ENCODE data around the gene KPNA1.

KPNA1 gene

DNA sequence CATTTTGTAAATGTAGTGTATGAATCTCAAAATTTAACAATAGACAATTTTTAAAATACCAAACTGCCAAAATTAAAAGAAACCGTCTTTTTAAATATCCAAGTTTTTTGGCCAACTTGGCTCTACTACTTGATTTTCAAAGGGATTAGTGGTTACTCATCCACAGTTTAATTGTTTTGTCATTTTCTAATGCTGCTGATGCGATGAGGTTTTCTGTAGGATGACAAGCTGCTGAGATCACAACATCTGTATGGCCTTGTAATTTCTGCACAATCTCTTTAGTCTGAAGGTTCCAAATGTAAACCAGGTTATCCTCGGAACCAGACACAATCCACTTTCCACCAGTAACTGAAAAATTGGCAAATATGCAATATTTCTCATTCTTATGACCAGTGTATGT is 100.3 kb downstream of the KPNA1 start:
- no peak for DNase-seq

DNA sequence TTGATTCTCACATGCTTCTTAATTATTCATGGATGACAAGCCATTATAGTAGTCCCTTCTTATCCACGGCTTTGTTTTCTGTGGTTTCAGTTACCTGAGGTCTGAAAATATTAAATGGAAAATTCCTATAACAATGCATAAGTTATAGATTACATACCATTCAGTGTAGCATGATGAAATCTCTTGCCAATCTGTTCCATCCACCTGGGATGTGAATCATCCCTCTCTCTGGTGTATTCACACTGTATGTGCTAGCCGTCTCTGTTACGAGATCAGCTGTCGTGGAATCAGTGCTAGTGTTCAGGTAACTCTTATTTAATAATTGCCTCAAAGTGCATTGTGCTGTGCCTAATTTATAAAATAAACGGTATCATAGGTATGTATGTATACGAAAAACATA is 104.1 kb downstream of the KPNA1 start:
- no peak for DNase-seq

DNA sequence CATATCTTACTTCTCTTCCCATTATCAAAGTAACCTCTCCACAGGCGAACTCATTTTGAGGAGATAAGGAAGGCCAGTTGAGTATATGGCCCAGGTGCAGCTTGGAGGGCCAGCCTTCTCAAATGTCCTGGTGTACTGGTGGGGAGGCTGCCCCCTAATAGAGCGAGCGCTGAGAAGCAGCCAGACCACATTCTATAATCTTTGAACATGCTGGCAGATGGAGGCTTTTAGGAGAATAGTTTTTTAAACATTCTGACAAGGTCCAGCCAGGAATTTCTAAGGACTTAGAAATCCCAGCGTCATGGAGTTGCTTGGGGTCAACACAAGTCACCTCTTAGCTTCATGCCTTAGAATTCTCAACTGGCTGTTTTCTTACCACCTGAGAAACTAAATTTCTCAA is 104.6 kb downstream of the KPNA1 start:
- DNase-seq, result no peak

DNA sequence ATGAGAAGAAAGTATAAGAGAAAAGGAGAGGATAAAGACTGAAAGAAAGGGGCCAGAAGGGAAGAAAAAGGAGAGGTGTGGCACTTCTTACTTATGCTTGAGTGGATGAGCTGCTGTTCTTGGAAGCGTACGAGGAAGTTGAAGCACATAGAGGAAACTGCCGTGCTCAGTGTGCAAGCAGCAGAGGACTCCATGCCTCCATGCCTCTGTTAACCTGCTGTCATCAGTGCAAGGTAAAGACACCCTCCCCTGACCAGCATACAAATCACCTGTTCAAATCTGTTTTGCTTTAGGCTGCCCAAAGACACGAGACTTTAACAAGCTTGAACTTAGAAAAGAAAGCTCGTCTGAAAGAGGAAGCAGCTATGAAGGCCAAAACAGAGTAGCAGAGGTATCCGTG is 105.3 kb downstream of the KPNA1 start:
- no peak for DNase-seq

DNA sequence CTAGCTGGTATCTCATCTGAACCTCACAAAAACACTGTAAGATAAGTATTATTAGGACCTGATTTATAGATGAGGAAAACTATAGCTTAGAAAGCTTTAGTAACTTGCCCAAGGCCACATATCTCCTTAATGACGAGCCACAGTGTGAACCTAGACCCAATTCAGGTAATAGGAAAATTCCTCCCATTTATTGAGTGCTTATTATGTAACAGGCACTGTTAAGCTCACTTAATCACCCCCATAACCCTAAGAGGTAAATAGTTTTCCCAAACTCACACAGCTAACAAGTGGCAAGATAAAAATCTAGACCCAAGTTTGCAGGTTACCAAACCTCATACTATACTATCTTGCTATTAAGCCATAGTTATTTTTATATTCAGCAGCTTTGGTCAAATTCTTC is 106.8 kb downstream of the KPNA1 start:
- DNase-seq, result no peak

DNA sequence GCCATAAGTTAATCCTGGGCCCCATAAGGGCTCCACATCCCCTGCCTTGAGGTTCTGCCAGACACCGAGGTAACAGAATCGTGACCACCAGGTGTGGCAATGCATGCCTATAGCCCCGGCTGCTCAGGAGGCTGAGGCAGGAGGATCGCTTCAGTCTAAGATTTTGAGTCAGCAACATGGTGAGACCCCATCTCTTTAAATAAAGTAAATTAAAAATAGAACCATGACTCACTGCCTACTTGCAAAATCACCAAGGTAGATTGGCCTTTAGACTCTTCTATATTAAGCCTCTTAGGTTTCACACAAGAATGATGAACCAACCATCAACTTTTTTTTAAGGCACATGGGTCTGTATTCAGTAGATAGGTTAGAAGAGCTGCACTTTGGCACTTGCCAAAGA is 108.5 kb downstream of the KPNA1 start:
- DNase-seq, result no peak

DNA sequence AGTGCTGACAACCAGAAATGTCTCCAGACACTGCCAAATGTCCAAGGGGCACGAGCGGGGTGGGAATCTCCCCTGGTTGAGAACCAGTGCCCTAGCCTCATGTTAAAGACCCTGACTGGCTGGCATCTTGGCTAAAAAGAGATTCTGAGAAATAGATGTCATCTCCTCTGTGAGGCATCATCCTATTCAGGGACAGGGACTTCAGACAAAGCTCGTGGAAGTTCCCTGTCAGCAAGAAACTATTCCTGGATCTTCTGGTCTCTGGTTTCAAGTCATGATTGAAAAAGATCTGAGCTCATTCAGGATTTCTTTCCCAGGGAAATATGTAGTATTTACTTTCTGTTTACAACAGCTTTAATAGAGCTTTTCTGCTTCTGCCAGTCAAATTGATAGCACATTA is 109.7 kb downstream of the KPNA1 start:
- DNase-seq, result no peak

DNA sequence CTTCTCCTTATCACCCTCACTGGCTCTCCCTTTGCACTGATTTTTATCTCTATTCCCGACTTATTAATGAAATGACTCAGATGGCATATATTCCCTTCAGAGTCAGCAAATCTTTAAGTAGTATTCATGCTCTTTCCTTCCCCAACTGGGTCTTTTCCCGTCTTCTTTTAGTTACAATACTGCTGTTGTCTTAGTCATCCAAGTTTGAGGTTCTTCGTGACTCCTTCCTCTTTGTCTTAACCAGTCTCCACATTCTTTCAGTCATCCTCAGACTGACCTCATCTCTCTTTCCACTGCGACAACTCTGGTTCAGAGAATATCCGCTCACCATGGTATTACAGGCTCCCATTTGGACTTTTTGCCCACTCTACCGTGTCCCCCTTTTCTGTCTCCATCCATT is 111.2 kb downstream of the KPNA1 start:
- DNase-seq, result no peak

DNA sequence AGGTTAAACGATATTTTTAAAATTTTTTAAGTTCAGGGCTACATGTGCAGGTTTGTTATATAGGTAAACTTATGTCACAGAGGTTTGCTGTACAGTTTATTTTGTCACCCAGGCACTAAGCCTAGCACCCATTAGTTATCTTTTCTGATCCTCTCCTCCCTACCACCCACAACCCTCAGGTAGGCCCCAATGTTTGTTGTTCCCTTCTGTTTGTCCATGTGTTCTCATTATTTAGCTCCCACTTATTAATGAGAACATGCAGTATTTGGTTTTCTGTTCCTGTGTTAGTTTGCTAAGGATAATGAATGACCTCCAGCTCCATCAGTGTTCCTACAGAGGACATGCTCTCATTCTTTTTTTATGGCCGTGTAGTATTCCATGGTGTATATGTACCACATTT is 115.8 kb downstream of the KPNA1 start:
- DNase-seq, result no peak

DNA sequence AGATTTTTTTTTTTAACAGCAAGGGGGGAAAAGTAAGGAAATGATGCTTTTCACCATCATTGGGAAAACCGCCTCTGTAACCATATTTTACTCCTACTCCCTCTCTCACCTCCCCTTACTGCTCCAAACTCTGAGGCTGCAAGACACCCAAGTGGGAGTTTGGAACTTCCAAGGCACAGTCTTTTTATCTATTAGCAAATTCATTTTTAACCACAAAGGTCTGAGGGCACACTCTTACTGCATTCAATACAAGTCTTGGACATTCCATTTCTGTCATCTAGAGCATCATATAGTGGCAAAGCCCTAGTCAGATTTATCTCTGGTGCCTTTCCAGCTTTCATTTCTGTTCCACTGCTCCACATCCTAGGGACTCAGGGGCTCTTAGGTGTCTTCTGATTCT is 117.5 kb downstream of the KPNA1 start:
- DNase-seq, result no peak

DNA sequence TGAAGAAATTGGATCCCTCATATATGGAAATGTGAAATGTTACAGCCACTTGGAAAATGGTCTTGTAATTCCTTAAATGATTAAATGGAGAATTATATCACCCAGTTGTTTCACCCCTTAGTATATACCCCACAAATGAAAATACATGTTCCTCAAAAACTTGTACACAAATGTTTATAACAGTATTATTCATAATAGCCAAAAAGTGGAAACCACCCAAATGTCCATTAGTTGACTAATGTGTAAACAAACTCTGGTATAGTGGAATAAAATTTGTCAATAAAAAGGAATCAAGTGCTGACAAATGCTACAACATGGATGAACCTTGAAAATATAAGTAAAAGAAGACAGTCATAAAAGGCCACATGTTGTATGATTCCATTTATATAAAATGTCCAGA is 118.2 kb downstream of the KPNA1 start:
- no peak for DNase-seq

DNA sequence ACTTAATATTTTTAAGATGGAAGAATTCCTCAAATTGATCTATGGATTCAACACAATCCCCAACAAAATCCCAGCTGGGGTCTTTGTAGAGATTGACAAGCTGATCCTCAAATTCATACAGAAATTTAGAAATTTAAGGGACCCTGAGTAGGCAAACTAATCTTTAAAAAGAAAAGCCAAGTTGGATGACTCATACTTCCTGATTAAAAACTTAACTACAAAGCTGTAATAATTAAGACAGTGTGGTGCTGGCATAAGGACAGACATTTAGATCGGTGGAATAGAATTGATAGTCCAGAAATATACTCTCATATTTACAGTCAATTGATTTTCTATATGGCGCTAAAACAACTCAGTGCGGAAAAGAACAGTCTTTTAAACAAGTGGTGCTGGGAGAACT is 119.2 kb downstream of the KPNA1 start:
- no peak for DNase-seq

DNA sequence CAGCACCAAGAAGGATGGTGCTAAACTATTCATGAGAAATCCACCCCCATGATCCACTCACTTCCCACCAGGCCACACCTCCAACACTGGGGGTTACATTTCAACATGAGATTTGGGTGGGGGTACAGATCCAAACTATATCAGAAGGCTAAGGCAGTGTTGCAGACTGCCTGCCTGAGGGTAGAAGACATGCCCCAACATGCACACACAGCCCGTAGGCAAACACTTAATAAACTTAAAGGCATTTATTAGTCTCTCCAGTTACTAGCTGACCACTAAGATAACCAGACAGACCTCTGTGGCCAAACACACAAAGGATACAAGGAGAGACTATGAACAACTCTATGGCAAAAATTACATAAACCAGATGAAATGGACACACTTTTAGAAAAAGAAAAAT is 120.6 kb downstream of the KPNA1 start:
- no peak for DNase-seq

DNA sequence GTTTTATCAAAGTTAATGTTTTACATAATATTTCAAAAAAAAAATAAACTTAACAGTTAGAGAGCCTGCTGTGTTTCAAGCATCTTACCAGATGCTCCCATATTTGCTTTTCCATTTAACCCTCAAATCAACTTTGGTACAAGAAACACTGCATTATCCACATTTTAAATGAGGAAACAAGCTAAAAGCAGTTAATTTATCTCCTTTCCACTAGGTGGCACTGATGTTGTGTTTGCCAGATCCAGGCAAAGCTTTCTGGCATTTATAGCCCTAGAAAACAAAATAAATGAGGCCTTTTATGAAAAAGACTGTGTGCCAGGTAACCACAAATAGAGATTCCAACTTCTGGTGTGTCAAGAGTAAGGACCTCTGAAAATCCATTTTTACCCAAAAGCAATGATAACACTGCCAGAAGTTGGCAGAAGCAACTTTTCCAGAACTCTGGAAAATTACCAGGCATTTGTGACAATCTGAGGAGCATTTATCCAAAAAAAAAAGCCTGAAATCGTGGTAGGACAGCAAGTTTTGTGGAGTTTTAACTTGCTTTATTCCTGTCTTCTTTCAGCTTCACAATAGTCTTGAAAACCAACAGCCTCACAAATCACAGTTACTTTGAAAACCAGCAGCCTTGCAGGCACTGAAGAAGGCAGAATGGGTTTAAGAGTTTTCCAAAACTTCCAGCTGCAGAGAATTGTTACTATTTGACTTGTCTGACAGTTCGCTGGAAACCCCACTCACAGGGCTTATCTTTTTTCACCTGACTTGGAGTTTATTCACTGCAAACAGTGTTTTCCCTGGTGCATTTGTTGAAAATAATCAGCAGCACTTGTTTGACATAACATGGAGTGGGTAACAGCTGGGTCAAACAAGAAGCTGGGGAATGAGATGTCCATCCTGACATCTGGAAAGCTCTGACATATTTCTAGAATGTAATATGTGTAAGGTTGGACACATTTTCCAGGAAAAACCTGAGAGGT is 121.6 kb downstream of the KPNA1 start:
- DNase-seq, result peak; percentile 57

DNA sequence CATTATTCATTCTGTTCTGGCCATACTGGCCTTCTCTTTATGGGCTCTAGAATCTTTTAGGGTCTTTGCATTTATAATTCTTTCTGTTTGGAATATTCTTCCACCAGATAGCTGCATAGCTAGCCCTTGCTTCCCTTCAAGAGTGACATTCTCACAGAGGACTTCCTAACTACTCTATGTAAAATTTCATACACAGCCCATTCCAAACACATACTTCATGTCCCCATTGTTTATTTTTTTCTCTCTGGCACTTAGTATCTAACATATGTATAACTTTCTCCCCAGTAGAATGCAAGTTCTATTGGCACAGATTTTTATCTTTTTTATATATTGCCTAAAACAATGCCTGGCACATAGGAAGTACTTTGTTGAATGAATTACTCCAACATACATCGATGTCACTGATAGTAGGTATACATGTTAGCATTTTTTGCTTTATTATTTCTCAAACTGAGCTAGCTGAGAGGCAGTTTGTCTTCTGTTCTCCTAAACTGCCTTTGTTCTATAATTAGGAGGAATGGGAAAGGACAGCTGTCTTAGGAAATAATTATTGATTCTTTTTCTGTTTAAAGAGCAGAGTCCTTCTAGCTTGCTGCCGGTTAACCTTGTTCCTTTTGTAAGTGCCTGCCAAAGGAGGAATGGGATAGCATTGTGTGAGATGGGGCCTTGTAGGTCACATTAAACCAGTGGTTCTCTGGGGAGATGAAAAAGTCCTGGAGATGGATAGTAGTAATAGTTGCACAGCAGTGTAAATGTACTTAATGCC is 122.9 kb downstream of the KPNA1 start:
- peak; percentile 25 for DNase-seq

DNA sequence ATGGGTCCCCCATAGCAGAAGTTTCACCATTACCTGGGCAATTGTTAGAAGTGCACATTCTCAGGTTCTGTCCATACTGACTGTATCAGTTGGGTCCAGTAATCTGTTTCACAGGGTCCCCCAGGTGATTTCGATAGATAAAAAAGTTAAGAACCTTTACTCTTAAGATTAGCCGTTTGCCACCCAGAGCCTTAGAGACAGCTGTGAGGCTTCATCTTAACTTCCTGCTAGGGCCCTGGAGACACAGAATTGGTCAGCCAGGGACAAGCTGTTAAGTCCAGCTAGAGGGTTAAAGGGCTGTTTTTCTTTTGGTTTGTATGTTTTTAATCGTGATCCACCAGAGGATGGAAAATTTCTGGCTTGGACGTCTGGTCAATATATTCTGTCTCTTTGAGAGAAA is 124.1 kb downstream of the KPNA1 start:
- DNase-seq, result no peak

DNA sequence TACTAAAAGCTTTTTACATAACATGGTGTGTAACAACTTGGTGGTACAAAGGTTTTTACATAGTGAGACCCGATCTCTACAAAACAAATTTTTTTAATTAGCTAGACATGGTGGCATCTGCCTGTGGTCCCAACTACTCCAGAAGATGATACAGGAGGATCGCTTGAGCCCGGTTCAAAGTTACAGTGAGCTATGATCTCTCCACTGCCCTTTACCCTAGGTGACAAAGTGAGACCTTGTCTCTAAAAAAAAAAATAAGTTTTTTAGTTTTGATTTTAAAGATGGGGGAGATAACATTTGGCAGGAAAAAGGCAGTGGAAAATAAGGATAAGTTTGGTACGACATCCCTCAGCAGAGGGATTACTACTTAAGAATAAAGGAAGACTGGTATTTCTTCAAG is 124.8 kb downstream of the KPNA1 start:
- DNase-seq, result no peak

DNA sequence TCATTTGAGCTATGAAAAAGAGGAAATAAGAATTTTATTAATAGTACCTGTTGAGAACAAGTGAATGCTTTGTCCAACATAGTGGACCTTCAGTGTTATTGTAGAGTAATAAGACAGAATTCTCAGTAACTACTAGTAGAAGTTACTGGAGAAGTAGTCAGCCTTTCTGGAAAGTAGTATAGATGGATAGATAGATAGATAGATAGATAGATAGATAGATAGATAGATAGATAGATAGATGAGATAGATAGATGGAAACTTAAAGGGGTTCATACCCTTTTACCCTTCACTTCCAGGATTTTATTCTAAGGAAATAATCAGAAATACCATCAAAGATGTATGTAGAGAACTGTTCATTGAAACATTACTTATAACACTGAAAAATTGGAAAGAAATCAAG is 125.5 kb downstream of the KPNA1 start:
- DNase-seq, result no peak

DNA sequence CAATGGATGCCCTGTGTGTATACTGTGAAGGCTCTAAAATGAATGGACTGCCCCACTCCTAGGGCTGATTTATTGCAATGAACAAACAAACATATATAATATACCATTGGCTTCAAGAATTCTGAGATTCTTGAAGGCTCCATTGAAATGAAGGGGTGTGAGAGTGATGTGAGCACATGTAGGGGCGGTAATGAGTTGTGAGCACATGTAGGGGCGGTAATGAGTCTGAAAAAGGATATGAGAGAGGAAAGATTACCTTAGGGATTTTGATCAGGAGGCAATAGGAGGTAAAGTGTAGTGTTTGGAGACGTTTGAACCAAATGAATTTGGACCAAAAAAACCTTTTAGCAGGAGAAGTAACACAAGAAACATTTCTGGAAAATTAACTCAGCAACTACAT is 127.0 kb downstream of the KPNA1 start:
- no peak for DNase-seq

DNA sequence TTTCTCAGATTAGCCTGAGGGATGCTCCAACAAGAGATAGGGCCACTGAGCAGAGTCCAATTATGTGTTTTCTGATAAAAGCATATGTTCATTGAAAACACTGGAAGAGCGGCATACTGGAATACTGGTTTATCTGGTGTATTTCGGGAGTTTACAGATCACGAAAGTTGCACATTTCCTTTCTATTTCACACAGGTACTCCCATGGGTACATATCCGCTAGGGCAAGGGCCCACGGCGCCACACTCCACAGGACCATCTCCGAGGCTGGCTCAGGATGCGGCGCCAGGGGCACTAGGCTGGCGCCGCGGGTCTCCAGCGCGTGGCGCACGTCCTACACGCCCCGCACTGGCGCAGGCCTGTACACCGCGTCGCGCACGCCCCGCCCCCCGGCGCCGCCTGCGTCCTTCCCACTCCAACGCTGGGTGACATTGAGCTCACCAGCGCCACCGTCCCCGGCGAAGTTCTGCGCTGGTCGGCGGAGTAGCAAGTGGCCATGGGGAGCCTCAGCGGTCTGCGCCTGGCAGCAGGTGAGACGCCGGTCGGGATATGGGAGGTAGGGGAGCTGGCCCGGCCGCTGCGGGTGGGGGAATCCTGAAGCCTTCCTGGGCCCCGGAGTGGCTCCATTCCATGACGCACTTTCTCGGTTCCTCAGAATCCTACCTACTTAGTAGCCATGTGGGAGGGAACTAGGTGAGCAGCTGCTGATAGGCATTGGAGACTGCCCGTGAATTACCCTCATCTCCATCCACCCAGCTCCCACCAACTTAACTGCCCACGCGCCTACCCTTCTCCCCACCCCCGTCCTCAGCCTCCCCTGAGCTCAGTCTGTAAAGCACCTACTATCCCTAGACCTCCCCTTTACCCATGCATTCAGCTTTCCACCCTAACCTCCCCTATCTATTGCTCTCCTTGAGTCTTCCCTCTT is 130.7 kb downstream of the KPNA1 start, which contains the start of gene FAM162A:
TSS of gene FAM162A (plus strand) at position 412 of the 927 bp plus-strand sequence. CDS start at position 496, 84 bp downstream.
- DNase-seq, result peak; percentile 97

DNA sequence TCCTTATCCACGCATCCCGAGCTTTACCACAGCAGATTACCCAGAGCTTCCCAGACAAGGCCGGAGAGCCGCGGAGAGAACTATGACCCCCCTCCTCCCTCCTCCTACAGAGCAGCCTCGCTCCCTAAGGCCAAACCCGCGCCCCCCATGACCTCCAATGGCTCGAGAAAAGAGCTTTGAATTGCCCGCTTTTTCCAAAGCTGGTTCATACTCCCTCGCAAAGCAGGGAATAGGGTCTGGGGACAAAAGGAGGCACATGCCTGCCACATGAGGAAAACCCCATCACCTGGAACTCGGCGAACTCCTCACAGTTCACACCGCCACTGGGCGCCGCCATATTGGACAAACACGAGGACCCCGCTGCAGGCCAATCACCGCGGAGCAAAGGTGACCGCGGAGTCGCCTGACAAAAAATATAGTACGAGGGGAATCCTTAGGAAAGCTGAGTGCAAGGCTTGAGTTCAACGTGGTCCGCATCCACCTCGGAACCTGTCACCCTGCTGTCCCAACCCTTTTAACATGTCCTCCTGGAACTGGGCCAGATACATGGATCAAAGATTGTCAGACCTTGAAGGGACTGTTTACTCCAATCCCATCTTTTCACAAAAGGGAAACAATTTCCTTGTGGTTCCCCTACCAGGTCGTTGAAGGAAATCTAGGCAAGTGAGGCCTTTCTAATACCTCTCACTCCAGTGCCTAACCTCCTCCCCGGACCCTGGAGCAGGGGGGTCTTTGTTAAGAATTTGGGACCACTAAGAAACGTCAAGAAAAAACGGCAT is 131.7 kb downstream of the KPNA1 start, which contains the start of gene MIX23:
TSS of gene MIX23 (minus strand) at position 344 of the 779 bp plus-strand sequence. CDS start at position 337, 7 bp downstream.
- peak; percentile 96 for DNase-seq

DNA sequence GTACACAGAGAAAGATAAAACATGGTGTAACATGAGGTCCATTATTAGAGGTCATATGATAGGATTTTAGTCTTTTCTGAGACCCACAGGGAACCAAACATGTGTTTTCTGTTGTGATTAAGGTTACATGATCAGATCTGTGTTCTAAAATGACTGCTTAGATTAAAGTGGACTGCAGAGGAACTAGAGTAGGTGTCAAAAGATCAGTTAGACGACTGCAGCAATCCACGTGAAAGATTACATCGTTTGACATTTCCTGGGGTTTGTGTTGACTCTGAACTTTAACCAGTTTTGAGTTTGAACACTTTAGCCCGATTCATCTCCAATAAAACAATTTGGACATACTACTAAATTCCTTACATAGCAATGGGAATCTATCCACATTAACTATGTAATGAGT is 136.8 kb downstream of the KPNA1 start:
- no peak for DNase-seq
